Occipital lobe (tissue), 2 donors: Measurements from ENCODE around the gene RTN4. TPM values are rescaled to one million over a fixed set of nuclear protein-coding genes. Genes with fewer than 3 reads are reported as not detected.
"Not testable (repeated sequence)": the region's sequence is repeated elsewhere in the genome, so short reads cannot be mapped to it uniquely, and the experiment has no call there.

ENCODE experiments used
- DNase-seq: peaks from one replicate; lab custom pipeline; 2025; lab: John Stamatoyannopoulos, UW
- total RNA-seq: library from RNA; depleted of rRNA; stranded (reverse); fragments of >200 nt; gene quantifications from one replicate; pipeline ENCODE4 v1.2.3, GENCODE V29; 2014

The RTN4 gene
- total RNA-seq, 1 donor from 2014 or later: 588 TPM

DNA sequence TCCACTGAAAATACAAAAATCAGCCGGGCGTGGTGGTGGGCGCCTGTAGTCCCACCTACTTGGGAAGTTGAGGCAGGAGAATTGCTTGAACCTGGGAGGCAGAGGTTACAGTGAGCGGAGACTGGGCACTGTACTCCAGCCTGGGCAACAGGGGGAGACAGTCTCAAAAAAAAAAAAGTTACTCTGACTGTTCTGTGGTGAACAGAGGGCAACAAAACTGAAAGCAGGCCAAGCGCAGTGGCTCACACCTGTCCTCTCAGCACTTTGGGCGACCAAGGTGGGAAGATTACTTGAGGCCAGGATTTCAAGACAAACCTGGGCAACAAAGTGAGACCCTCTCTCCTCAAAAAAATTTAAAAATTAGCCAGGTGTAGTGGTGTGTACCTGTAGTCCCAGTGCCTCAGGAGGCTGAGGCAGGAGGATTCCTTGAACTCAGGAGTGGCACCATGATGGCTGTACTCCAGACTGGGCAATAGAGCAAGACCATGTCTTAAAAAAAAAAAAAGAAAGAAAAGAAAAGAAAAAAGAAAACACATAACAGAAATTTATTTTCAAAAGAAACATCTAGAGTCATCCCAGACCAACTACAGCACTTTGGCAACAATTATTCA lies 13.6 kb upstream of the RTN4 start:
- no peak for DNase-seq

DNA sequence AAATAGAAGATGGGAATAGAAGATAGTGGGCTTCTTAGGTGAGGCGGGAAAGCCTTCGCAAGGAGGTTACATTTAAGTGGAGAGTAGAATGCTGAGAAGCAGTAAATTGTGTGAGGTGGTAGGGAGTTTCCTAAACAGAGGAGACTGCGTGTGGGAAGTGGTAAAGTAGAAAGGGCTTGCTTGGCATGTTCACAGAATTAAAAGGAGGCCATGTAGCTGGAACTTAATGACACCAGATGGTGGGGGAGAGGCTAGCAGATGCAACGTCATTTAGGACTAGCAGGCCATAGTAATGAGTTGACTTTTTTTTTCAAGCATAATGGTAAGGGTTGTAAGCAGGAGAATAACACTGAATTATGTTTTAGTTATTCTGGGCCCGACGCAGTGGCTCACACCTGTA lies 13.0 kb upstream of the RTN4 start:
- DNase-seq: no peak

DNA sequence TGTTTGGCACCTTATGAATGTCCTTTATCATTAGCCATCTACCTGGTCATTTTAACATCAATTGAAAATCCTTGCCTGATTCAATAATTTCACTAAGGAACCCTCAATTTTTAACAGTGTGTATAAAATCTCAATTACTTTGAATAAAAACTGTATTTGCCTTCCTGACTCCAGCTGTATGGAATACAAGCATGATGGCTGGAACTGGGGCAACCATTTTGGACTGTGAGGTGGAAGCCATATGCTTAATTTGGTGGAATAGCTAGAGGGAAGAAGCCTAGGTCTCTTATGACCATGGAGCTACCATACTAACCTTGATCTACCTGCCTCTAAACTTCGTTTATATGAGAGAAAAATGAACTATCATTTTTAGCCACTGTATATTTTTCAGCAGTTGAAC lies 12.5 kb upstream of the RTN4 start:
- DNase-seq: no peak

DNA sequence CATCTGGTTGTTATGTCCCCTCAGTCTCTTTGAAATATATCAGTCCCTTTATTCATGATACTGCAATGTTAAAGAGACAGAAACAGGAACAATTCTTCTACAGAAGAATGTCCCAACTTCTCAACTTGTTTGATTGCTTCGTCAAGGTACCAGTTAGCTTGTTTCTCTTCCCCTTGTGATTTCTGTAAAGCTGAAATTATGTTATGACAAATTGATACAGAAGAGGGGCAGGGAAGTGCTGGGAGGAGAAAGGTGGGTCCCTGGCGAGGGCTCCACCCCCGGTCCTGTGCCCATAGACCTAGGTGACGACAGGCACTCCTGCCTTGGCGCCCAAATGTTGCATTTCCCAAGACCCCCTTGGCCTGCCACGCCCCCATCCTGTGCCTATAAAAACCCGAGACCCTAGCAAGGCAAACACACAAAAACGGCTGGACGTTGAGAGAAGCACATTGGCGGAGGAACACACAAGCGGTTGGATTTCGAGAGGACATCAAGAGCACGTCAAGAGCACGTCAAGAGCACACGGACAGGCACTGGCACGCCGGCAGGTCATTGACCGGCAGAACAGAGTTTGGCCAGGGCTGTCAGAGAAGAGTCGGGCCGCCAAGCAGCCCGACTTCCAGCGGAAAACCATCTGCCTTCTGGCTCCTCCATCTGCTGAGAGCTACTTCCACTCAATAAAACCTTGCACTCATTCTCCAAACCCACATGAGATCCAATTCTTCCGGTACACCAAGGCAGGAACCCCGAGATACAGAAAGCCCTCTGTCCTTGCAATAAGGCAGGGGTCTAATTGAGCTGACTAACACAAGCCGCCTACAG lies 11.5 kb upstream of the RTN4 start:
- no peak for DNase-seq

DNA sequence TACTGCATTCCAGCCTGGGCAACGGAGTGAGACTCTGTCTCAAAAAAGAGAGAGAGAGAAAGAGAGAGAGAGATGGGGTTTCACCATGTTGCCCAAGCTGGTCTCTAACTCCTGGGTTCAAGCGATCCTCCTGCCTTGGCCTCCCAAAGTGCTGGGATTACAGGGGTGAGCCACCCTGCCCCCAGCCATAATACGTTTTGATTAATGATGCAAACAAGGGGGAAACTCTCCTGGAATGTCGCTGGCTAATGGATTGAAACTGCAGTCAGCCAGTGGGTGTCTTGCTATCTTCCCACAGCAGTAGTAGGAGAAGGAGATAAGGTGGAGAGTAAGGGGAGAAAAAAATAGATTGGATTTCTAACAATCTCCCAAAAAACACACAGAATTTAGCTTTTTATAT lies 9.5 kb upstream of the RTN4 start:
- DNase-seq: no peak

DNA sequence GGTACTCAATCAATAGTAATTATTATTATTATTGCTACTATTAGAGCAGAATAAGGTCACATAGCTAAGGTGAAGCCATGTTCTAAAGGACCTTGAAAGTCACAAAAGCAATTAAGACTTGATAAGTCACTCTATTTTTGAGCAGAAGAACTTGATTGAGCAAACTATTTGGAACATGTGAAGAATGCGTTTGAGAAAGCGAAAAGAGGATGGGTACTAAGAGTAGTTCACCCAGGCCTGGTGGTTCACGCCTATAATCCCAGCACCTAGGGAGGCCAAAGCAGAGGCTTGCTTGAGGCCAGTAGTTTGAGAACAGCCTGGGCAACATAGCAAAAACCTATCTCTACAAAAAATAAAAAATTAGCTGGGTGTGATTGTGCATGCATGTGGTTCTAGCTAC lies 7.2 kb upstream of the RTN4 start:
- DNase-seq: no peak

DNA sequence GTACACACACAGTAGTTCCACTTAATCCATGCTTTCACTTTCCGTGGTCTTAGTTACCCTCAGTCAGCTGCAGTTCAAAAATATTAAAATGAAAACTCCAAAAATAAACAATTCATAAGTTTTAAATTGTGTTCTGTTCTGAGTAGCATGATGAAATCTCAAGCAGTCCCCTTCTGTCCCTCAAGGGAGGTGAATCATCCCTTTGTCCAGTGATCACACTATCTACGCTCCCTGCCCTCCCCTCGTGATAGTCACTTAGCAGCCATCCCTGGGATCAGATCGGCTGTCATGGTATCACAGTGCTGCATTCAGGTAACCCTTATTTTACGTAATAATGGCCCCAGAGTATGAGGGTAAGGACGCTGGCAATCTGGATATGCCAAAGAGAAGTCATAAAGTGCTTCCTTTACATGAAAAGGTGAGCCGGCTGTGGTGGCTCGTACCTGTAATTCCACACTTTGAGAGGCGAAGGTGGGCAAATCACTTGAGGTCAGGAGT lies 5.8 kb upstream of the RTN4 start:
- DNase-seq: no peak

DNA sequence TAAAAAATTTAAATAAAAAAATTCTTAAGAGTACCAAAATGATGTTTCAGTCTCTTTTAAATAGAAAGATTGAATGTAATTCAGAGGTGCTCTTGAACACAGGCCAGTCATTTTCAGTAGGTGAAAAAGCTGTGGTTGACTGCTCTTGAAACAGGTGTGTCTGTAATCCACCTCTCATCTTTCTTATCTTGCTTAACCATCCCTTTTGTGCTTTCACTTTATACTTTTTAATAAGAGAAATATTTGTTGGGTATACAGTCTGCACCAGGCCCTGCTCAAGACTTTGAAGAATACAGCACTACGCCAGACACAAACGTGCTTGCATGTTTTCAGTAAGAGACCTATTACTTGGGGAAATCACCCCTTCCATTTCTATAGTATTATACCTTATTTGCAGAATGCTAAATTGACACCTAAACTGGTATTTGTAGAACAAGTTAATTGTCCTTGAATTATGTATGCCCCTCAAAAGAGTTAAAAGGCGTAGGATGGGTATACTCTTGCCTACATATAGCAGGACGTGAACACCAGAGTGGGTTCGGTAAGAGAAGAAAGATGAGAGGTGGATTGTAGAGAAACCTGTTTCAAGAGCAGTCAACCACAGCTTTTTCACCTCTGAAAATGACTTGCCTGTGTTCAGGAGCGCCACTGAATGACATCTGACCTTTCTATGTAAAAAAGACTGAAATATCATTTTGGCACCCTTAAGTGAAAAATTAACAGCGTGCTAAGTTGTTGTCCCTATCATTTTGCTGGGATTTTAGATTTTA lies 4.0 kb upstream of the RTN4 start:
- no peak for DNase-seq

DNA sequence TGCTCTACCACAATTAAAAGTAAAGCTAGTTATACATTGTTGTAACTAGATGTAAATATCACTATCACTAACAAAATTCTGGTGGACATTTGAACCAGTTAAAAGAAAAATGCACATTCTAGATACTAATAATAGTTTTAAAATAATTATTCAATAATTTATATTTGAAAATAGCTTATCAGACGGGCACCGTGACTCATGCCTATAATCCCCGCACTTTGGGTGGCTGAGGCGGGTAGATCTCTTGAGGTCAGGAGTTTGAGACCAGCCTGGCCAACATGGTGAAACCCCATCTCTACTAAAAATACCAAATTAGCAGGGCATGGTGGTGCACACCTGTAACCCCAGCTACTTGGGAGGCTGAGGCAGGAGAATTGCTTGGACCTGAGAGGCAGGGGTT lies 3.0 kb upstream of the RTN4 start:
- not testable (repeated sequence) for DNase-seq

DNA sequence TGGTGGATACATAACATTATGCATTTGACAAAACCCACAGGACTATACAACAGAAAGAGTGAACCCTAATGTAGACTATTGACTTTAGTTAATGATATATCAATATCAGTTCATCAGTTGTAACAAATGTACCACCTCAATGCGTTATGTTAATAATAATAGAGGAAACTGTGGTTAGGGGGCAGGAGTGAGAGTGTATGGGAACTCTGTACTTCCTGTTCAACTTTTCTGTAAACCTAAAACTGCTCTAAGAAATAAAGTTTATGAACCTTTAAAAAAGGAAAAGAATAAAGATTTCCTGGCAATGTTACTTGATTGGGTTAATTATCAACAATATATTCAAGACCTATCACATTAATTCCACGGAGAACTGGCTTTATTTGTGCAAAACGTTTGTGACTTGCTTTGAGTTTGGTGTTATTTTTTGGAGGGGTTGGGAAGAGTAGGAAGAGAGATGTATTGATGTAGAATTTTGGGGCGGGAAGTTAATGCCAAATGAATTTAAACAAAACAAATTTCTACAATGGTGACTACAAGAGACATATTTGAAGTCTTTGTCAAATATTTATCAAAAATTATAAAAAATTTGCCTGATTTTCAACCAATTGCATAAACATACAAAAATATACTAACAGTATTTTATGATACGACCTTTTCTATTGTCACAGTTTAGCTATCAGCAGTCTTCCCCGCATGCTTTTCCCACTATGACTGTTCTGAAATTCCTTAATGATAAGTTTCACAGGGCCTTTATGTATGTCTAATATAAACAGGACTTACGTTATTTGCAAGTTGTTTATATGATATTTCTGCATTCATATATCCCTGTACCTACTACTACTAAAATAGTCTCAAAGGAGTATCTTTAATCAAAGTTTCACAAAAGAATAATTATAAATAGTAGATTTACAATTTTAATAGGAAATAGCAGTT lies 2.1 kb upstream of the RTN4 start:
- DNase-seq: no peak

DNA sequence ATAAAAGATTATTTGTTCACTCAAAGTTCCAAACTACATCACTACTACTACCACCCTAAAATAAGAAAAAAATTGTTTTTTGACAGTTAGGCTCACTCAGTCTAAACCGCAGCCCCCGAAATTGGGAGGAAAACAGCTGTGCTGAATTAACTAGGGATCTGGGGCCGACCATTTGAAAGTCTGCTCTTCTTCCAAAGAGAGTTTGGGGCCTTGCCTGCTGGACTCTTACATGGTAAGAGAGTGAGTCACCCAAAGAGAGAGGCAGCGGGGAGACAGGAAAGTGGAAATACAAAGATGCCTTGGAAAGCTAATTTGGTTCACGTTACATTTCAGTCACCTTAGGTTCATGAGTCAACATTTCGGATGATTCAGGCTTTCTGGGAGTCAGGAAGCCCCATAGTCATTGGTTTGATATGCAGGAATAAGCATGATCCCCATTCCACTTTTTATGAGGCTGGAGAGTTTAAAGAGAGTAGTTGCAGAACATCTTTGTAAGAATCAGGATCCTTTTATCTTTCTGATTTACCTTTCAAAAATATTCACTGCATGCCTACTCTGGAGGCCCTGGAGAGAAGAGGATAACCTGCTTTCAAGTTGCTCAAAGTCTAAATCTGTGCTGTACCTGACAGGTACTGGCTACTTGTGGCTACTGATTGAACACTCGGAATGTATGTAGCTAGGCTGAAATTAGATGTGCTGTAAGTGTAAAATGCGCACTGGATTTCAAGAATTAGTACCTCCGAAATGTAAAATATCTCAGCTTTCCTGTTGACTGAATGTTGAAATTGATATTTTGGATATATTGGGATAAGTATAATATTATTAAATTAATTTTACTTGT lies 995 bp upstream of the RTN4 start:
- DNase-seq: peak; percentile 35

DNA sequence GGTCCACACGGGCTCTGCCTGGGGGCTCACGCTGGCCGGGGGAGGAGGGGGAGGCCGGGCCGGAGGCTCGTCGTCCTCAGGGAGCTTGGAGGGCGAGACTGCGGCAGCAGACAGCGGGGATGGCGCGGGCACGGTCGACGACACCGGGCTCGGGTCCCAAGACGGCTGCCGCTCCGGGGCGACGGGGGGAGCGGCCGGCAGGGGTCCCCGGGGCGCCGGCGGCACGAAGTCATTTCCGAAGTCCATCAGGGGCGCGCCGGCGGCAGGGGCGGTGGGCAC lies 491 bp downstream of the RTN4 start:
- DNase-seq: no peak

DNA sequence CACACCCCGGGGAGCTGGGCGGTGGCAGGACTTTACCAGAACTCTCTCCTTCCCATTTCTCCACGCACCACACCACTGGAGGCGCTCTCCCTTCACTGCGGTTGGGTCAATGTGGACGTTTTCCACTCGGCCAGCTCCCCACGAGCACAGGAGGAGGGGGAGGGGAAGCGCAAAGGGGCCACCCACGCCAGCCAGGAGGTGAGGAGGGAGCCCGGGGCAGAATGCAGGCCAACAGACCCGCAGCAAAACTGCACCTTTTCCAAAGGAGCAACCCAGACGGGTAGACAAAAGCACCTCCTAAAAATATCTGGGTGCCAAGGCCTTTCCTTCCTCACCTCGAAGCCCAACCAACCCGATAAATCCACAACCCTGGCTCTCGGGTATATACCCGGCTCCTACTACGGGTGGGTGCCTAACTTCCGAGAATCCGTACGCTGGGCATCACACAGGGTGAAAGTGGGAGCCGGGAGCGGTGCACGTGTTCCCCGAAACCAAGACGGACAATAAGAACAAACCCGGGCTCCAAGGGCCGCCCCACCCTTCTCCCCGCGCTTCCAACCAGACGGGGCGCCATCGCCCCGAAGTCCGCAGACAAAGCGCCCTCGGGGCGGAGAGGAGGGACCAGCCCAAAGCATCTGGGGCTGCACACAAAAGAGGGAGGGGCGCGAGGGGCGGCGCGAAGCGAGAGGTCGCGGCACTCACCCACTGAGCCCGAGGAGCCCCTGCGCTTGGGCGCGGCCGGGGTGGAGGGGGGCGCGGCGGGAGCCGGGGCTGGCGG lies 1.0 kb downstream of the RTN4 start:
- DNase-seq: peak; percentile 83

DNA sequence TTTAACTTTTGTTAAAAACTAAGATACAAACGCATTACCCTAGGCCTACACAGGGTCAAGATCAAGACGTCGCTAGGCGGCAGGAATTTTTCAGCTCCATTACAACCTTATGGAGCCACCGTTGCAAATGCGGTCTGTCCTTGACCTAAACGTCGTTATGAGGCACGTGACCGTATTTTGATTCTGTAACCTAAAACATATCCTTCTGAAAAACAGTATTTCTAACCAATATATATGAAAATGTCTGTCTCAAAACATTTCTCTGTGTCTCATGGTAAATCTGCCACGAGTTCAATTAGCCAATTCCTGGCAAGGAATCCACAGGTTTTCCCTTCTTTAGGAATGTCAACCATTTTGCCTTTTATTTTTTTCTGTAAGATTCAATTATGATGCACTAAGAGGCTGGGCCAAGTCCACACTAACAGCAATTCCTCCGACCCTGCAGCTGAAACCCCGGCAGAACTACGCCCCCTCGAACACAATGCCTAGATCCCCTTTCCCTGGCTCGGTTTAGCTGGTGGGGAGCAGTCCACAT lies 1.7 kb downstream of the RTN4 start:
- no peak for DNase-seq

DNA sequence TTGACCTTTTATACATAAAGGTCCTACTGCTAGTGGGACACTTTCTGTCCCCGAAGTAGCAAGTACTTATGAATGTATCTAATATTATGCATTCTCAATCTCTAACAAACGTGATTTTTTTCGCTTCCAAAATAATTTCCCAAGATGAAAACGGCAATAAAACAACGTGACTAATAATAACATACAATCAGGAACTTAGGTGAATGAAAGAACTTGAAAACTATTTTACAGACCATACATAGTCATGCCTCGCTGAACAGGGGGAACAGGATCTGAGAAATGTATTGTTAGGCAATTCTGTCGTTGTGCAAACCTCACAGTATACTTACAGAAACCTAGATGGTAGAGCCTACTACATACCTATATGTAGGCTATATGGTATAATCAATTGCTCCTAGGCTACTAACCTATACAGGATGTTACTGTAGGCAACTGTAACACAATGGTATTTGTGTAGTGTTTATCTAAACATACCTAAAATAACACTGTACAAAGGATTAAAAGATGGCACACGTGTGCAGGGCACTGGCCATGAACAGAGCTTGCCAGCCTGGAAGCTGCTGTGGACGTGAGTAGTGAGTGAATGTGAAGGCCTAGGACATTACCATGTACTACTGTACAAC lies 2.5 kb downstream of the RTN4 start:
- DNase-seq: no peak

DNA sequence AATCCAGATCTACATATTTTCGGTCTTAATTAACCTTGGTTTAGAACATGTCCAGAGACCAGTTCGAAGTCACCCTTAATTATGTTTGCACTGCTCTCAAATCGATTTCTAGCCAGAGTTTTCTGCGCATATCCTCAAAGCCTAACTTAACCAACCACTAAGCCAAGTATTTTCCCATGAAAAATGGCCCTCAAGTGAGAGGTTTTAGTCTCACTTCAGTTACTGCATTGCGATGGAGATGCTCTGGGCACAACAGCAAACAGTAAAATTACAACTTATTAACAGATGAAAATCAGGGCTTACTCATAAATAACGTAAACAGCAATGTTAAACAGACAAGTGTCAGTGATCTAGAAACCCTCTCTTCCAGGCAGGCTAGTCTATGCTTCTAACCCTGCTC lies 4.5 kb downstream of the RTN4 start:
- DNase-seq: no peak

DNA sequence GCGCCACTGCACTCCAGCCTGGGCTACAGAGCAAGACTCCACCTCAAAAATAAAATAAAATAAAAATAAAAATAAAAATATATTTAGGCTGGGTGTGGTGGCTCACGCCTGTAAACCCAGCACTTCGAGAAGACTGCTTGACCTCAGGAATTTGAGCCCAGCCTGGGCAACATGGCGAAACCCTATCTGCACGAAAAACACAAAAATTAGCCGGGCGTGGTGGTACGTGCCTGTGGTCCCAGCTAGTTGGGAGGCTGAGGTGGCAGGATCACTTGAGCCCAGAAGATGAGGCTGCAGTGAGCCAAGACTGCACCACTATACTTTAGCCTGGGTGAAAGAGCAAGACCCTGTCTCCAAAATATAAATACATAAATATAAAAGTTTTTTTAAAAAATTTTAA lies 6.4 kb downstream of the RTN4 start:
- DNase-seq: no peak

DNA sequence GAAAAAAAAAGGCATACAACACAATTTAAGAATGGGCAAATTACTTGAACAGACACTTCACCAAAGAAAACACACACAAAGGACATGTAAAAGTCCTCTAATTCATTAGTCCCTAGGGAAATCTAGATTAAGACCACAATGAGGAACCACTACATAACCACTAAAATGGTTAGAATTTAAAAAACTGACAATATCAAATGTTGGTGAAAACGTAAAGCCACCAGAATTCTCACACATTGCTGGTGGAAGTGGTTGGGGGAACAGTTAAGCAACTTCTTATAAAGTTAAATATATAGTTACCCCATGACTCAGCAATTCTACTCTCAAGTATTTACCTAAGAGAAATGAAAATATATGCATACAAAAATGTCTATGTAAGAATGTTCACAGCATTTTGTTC lies 11.8 kb downstream of the RTN4 start:
- no peak for DNase-seq

DNA sequence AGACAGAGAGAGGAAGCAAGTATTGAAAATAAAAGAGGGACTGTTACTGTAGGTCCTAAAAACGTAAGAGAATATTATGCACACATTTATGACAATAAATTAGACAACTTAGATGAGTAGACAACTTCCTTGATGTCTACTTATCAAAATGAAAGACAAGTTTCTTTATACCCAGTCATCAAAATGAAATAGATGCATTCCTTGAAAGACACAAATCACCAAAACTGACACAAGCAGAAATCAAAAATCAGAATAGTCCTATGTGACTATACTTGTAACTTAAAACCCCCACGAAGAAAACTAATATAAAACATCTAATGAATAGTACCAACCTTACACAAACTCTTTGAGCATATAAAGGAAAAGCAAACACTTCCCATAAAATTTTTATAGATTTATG lies 14.5 kb downstream of the RTN4 start:
- DNase-seq: no peak
